ACC112 (cell line): ENCODE results near the gene KLK5.
"Not testable (repeated sequence)": the region's sequence is repeated elsewhere in the genome, so short reads cannot be mapped to it uniquely, and the experiment has no call there.

Experiments
- H2AFZ ChIP-seq: fragments of 200-600 bp; sonication (generic); one replicate; pipeline ENCODE4 v1.6.0; 2017; ENCODE audit warnings: antibody characterized with exemption, low read length; ENCODE audit not compliant: unreplicated experiment
- H3K27ac ChIP-seq: fragments of 200-600 bp; sonication (generic); 2 replicates; pipeline ENCODE4 v1.5.1; 2014; ENCODE audit warnings: low read depth, mild to moderate bottlenecking, antibody characterized with exemption, low read length, moderate library complexity
- H3K27me3 ChIP-seq: fragments of 200-600 bp; sonication (generic); 2 replicates; pipeline ENCODE4 v1.6.1; 2014; ENCODE audit warnings: mild to moderate bottlenecking, antibody characterized with exemption, low read length, moderate library complexity, mixed read lengths; ENCODE audit not compliant: insufficient read depth
- H3K36me3 ChIP-seq: fragments of 200-600 bp; sonication (generic); 2 replicates; pipeline ENCODE4 v1.6.1; 2016; ENCODE audit warnings: mild to moderate bottlenecking, antibody characterized with exemption, low read length, moderate library complexity, mixed read lengths; ENCODE audit not compliant: insufficient read depth
- H3K4me1 ChIP-seq: fragments of 200-600 bp; sonication (generic); one replicate; pipeline ENCODE4 v1.6.1; 2016; ENCODE audit warnings: low read length, mixed read lengths; ENCODE audit not compliant: insufficient read depth, unreplicated experiment, control insufficient read depth
- H3K4me3 ChIP-seq: fragments of 200-600 bp; sonication (generic); 2 replicates; pipeline ENCODE4 v1.5.1; 2014; ENCODE audit warnings: mild to moderate bottlenecking, low read depth, low read length
- H3K79me2 ChIP-seq: fragments of 200-600 bp; sonication (generic); one replicate; pipeline ENCODE4 v1.6.0; 2016; ENCODE audit warnings: low read length; ENCODE audit not compliant: control insufficient read depth, unreplicated experiment, insufficient read depth

KLK5 gene

DNA sequence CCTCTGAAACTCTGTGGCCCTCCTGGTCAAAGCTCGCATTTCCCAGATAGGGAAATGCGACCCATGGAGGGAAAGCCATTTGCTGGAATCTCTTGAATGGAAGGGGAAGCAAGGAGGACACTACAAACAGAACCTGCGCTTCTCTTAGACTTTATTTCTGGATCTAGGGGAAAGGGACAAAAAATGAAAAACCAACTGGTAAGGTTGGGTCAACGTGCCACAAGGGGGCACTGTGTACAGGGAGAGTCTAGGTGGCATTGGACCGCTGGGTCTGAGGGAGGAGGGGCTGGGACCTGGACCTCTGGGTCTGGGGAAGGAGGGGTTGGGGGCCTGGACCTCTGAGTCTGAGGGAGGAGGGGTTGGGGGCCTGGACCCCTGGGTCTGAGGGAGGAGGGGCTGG is 46.6 kb downstream of the KLK5 start:
- no peaks in the 10 kb centered on the region for H3K79me2 ChIP-seq
- H3K27me3 ChIP-seq, result peaks cover 60% of the 10 kb centered on the region
- H3K27ac ChIP-seq, result no peak overlapping the region
- no peaks in the 10 kb centered on the region for H3K4me1 ChIP-seq
- H3K4me3 ChIP-seq, result no peak overlapping the region
- no peak overlapping the region for H2AFZ ChIP-seq
- H3K36me3 ChIP-seq, result no peaks in the 10 kb centered on the region

DNA sequence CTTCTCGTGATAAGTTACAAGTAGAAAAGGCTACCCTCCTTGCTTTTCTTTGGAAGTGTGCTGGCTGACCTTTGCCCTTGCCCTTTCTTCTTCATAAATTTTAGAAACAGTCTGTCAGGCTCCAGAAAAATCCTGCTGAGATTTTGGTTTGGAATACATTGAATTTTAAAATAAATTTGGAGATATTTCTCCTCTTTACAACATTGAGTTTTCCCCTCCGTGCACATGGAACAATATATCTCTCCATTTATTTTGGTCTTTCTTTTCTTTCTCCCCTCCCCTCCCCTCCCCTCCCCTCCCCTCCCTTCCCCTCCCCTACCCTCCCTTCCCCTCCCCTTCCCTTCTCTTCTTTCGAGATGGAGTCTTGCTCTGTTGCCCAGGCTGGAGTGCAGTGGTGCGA is 50.2 kb downstream of the KLK5 start:
- Histone ChIP-seq H3K4me1 (no peaks in the 10 kb centered on the region), H3K27me3 (peaks cover 42% of the 10 kb centered on the region), H2AFZ (no peak overlapping the region), H3K27ac (no peak overlapping the region), H3K4me3 (no peak overlapping the region), H3K36me3 (no peaks in the 10 kb centered on the region), H3K79me2 (no peaks in the 10 kb centered on the region)

DNA sequence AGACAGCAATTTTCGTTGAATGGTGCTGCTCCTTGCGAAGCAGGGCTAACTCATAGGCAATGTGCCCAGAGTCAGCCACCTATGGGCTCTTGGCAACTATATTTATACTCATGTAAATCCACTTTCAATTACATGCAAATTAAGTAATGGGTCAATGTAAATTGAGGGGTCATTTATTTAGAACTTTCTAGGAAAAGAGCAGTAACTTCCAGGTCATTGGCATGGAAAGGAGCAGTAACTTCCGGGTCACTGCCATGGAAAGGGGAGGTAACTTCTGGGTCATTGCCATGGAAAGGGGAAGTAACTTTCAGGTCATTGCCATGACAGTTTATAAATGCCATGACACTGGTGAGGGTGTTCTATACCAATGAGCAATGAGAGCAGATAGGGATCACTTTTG is 53.3 kb downstream of the KLK5 start:
- H2AFZ ChIP-seq, result no peak overlapping the region
- H3K4me1 ChIP-seq, result no peaks in the 10 kb centered on the region
- H3K79me2 ChIP-seq, result no peaks in the 10 kb centered on the region
- H3K4me3 ChIP-seq, result no peak overlapping the region
- no peaks in the 10 kb centered on the region for H3K36me3 ChIP-seq
- no peak overlapping the region for H3K27ac ChIP-seq
- peaks cover 27% of the 10 kb centered on the region for H3K27me3 ChIP-seq

DNA sequence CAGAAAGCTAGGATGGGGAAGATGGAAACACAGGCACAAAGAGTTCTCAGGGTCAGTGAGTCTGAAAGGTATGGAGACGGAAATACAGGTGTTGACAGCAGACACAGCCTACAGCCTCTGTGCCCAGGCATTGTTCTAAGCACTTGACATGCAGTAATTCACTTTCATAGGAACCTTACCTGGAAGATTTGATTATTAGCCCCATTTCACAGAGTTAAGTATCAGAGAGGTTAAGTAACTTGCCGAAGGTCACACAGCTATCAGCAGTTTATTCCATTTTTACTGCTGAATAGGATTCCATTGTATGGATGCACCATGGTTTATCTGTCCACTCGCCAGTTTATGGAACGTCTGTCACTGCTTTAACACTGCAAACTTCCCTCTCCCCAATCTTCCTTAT is 54.8 kb downstream of the KLK5 start:
- Histone ChIP-seq H3K79me2 (no peaks in the 10 kb centered on the region), H3K4me1 (no peaks in the 10 kb centered on the region), H3K36me3 (no peaks in the 10 kb centered on the region), H3K27me3 (peaks cover 27% of the 10 kb centered on the region), H3K27ac (no peak overlapping the region), H2AFZ (no peak overlapping the region), H3K4me3 (no peak overlapping the region)

DNA sequence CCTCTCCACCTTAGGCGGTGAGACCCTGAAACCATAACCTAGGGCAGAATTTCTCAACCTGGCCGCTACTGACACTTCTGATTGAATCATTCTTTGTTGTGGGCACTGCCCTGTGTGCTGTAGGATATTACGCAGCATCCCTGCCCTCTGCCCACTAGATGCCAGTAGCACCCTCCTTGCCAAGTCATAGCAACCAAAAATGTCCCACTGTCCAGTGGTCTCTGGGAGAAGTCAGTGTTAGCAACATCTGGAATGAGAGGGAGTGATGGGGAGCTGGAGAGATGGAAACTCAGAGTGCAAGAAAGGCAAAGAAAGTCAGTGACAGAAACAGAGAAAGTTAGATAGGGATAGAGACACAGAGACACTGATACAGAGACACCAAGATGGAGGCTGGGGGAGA is 55.2 kb downstream of the KLK5 start:
- no peak overlapping the region for H3K27ac ChIP-seq
- no peak overlapping the region for H2AFZ ChIP-seq
- H3K27me3 ChIP-seq, result peaks cover 27% of the 10 kb centered on the region
- H3K36me3 ChIP-seq, result no peaks in the 10 kb centered on the region
- no peaks in the 10 kb centered on the region for H3K4me1 ChIP-seq
- H3K4me3 ChIP-seq, result no peak overlapping the region
- H3K79me2 ChIP-seq, result no peaks in the 10 kb centered on the region

DNA sequence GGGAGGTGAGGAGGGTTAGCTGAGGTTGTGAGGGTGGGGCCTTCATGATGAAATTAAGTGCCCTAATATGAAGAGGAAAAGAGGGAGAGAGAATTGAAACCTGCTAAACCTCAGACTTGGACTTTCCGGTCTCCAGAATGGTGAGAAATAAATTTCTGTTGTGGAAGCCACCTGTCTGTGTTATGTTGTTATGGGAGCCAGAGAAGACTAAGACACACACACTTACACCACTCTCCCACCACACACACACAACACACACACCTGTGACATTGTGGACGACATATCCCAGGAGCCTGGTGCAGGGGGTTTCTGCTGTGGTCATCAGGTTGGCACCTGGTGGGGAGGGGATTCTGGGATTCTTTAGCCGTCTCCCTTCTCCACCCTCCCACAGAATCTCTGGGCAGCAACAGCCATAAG is 55.6 kb downstream of the KLK5 start:
- no peak overlapping the region for H2AFZ ChIP-seq
- no peaks in the 10 kb centered on the region for H3K4me1 ChIP-seq
- H3K79me2 ChIP-seq, result no peaks in the 10 kb centered on the region
- peaks cover 23% of the 10 kb centered on the region for H3K27me3 ChIP-seq
- H3K27ac ChIP-seq, result no peak overlapping the region
- no peak overlapping the region for H3K4me3 ChIP-seq
- H3K36me3 ChIP-seq, result no peaks in the 10 kb centered on the region

DNA sequence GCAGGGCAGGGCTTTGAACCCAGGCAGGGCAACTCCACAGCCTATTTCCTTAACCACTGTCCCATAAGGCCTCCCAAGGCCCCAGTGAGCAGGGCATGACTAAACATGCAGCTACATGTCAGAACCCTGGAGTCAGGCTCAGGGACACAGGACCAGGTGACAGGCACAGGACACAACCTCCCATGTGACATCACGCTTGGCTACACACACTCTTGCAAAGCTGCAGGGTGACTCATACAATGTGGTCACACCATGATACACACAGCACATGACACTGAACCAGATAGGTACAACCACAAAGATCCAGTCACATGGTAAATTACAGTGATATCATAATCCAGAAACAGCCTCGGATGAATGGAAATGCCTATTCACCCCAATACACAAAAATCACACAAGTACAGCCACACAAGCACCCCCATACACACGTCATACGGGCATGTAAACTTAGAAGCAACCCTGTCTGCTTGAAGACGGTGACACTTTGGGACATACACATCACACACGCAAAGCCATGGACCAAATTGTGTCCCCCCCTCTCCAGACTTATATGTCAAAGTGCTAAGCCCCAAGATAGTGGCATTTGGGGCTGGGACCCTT is 56.1 kb downstream of the KLK5 start:
- H2AFZ ChIP-seq, result no peak overlapping the region
- H3K36me3 ChIP-seq, result no peaks in the 10 kb centered on the region
- H3K27ac ChIP-seq, result no peak overlapping the region
- peaks cover 22% of the 10 kb centered on the region for H3K27me3 ChIP-seq
- no peak overlapping the region for H3K4me3 ChIP-seq
- no peaks in the 10 kb centered on the region for H3K79me2 ChIP-seq
- no peaks in the 10 kb centered on the region for H3K4me1 ChIP-seq

DNA sequence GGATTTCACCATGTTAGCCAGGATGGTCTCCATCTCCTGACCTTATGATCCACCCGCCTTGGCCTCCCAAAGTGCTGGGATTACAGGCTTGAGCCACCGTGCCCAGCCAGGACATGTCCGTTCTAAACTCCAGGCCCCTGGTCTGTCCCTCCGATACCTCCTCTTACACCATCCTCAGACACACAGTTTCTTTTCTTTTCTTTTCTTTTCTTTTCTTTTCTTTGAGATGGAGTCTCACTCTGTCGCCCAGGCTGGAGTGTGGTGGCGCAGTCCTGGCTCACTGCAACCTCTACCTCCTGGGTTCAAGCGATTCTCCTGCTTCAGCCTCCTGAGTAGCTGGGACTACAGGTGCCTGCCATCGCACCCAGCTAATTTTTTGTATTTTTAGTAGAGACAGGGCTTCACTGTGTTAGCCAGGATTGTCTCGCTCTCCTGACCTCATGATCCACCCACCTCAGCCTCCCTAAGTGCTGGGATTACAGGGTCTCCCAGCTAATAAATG is 56.7 kb downstream of the KLK5 start:
- H3K4me1 ChIP-seq, H3K4me3 ChIP-seq, H3K27ac ChIP-seq, H3K36me3 ChIP-seq, H3K79me2 ChIP-seq, H2AFZ ChIP-seq: not testable (repeated sequence)
- H3K27me3 ChIP-seq, result peaks cover 22% of the 10 kb centered on the region

DNA sequence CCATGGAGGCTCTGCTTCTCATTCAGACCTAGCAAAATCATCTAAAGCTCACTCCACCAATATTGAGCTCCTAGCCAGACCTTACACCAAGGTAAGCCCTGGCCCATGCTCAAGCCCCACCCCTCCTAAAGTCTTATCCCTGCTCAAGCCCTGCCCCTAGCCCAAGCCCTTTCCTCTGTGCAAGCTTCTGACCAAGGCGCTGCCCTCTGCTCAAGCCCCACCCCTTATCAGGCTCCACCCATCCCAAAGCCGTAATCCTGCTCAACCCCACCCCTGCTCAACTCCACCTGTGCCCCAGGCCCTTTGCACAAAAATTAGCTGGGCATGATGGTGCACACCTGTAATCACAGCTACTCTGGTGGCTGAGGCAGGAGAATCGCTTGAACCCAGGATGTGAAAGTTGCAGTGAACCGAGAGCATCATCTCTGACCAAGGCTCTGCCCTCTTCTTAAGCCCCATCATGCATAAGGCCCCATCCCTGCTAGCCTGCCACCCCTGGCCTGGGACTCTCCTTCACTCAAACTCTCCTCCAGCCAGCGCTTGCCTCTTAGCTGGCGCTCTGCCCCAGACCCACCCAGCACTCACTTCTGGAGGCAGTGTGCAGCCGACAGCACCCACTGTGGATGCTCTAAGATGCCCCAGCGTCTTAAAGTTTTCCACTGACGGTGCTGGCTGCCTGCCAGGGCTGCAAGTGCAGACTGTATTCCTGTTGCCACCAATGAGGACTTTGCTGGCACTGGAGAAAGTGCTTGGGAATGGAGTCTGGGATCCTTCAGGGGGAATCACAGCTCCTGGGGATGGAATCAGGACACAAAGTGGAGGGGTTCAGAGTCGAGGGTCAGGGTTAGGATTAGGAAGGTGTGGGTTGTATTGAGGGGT is 58.1 kb downstream of the KLK5 start:
- no peaks in the 10 kb centered on the region for H3K4me1 ChIP-seq
- H3K36me3 ChIP-seq, result no peaks in the 10 kb centered on the region
- H3K4me3 ChIP-seq, result no peak overlapping the region
- no peaks in the 10 kb centered on the region for H3K79me2 ChIP-seq
- H3K27ac ChIP-seq, result no peak overlapping the region
- no peak overlapping the region for H2AFZ ChIP-seq
- peaks cover 22% of the 10 kb centered on the region for H3K27me3 ChIP-seq
